ENCODE results near the gene SYT8. TPM values are rescaled to one million over a fixed set of nuclear protein-coding genes. Genes with fewer than 3 reads are reported as not detected.

Gene SYT8
- total RNA-seq, 3 donors from 2014 or later, result 10.7 to 12.1 TPM; not detected in 1

- no peaks in the 10 kb centered on the region for H3K36me3 ChIP-seq
- intact Hi-C loops (cut with DNase I; ENCODE audit: low total_unique reads), result no loop called here
- no peaks in the 10 kb centered on the region for H3K4me1 ChIP-seq
- peaks cover 3 to 14% of the 10 kb centered on the region in 2 donors for H3K9me3 ChIP-seq
- DNase-seq (ENCODE audit: low spot score in 2 of 2), result no peak
- no peak overlapping the region for H3K4me3 ChIP-seq
- H3K27ac ChIP-seq, result no peak overlapping the region
- TF ChIP-seq POLR2A (IDR thresholded peaks at IDR 0.05) (no peak), POLR2AphosphoS5 (IDR thresholded peaks at IDR 0.05) (no peak)
- TF ChIP-seq, protein P1, sequence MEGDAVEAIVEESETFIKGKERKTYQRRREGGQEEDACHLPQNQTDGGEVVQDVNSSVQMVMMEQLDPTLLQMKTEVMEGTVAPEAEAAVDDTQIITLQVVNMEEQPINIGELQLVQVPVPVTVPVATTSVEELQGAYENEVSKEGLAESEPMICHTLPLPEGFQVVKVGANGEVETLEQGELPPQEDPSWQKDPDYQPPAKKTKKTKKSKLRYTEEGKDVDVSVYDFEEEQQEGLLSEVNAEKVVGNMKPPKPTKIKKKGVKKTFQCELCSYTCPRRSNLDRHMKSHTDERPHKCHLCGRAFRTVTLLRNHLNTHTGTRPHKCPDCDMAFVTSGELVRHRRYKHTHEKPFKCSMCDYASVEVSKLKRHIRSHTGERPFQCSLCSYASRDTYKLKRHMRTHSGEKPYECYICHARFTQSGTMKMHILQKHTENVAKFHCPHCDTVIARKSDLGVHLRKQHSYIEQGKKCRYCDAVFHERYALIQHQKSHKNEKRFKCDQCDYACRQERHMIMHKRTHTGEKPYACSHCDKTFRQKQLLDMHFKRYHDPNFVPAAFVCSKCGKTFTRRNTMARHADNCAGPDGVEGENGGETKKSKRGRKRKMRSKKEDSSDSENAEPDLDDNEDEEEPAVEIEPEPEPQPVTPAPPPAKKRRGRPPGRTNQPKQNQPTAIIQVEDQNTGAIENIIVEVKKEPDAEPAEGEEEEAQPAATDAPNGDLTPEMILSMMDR (IDR thresholded peaks at IDR 0.05), result no peak
- H3K27me3 ChIP-seq, result no peaks in the 10 kb centered on the region
These were observed 20.1 kb upstream of the SYT8 start for GRCh38 chr11:1814691-1815090.

DNA sequence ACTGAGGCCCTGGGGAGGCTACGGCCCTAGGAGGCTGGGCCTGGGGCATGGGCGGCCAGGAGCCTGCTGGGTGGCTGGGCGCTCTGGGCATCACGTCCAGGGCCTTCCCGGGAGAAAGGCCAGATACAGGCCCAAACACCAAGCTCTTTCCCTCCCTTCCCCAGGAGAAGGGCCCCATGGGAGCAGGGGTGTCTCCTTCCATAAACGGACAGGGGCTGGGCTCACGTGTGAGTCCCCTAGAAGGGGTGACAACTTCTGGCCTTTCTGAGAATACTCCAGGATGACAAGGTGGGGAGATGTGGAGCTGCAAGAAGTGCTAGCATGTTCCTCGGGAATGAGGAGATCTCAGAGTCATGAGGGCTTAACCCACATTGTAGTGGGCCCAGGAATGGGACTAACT, 19.5 kb upstream of the SYT8 start:
- Histone ChIP-seq H3K27ac (no peak overlapping the region), H3K4me1 (no peaks in the 10 kb centered on the region), H3K36me3 (no peaks in the 10 kb centered on the region), H3K27me3 (no peaks in the 10 kb centered on the region), H3K4me3 (no peak overlapping the region), H3K9me3 (peaks cover 3 to 14% of the 10 kb centered on the region in 2 donors)
- DNase-seq (ENCODE audit: low spot score in 2 of 2), result no peak
- intact Hi-C loops (cut with DNase I; ENCODE audit: low total_unique reads), result no loop called here
- TF ChIP-seq, protein P1 (IDR thresholded peaks at IDR 0.05), result no peak
- no peak for TF ChIP-seq POLR2A (IDR thresholded peaks at IDR 0.05)
- no peak for TF ChIP-seq POLR2AphosphoS5 (IDR thresholded peaks at IDR 0.05)

GRCh38 chr11:1815751-1816150, 19.0 kb upstream of the SYT8 start:
- Histone ChIP-seq H3K9me3 (peaks cover 3 to 14% of the 10 kb centered on the region in 2 donors), H3K27me3 (no peaks in the 10 kb centered on the region), H3K4me3 (no peak overlapping the region), H3K4me1 (no peaks in the 10 kb centered on the region), H3K27ac (no peak overlapping the region), H3K36me3 (no peaks in the 10 kb centered on the region)
- DNase-seq (ENCODE audit: low spot score in 2 of 2), result no peak
- intact Hi-C loops (cut with DNase I; ENCODE audit: low total_unique reads), result no loop called here
- no peak for TF ChIP-seq POLR2A (IDR thresholded peaks at IDR 0.05)
- TF ChIP-seq, protein P1 (IDR thresholded peaks at IDR 0.05), result no peak
- TF ChIP-seq POLR2AphosphoS5 (IDR thresholded peaks at IDR 0.05), result no peak

DNA sequence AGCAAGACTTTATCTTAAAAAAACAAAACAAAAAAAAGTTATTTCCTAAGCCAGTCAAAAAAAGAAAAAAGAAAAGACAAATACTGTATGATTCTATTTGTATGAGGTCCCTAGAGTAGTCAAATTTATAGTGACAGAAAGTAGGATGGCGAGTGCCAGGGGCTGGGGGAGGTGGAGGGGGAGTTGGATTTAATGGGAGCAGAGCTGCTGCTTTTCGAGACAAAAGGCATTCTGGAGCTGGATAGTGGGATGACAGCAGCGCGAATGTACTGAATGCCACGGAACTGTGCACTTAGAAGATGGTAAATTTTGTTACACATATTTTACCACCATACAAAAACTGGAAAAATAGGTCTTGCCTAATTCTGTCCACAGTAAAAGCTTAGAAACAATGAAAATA, 17.8 kb upstream of the SYT8 start:
- TF ChIP-seq POLR2AphosphoS5 (IDR thresholded peaks at IDR 0.05) (no peak), POLR2A (IDR thresholded peaks at IDR 0.05) (no peak)
- TF ChIP-seq, protein P1 (IDR thresholded peaks at IDR 0.05), result no peak
- DNase-seq (ENCODE audit: low spot score in 2 of 2), result no peak
- Histone ChIP-seq H3K9me3 (peaks cover 3 to 14% of the 10 kb centered on the region in 2 donors), H3K27me3 (no peaks in the 10 kb centered on the region), H3K27ac (no peak overlapping the region), H3K36me3 (no peaks in the 10 kb centered on the region), H3K4me3 (no peak overlapping the region), H3K4me1 (no peaks in the 10 kb centered on the region)
- intact Hi-C loops (cut with DNase I; ENCODE audit: low total_unique reads), result no loop called here

- no peaks in the 10 kb centered on the region for H3K27me3 ChIP-seq
- intact Hi-C loops (cut with DNase I; ENCODE audit: low total_unique reads), result no loop called here
- H3K9me3 ChIP-seq, result peaks cover 3 to 14% of the 10 kb centered on the region in 2 donors
- H3K36me3 ChIP-seq, result no peaks in the 10 kb centered on the region
- no peak overlapping the region for H3K4me3 ChIP-seq
- no peak for DNase-seq (ENCODE audit: low spot score in 2 of 2)
- H3K4me1 ChIP-seq, result no peaks in the 10 kb centered on the region
- TF ChIP-seq, protein P1 (IDR thresholded peaks at IDR 0.05), result no peak
- TF ChIP-seq POLR2AphosphoS5 (IDR thresholded peaks at IDR 0.05) (no peak), POLR2A (IDR thresholded peaks at IDR 0.05) (no peak)
- no peak overlapping the region for H3K27ac ChIP-seq
These were observed 17.3 kb upstream of the SYT8 start for GRCh38 chr11:1817511-1817910.

Data from breast epithelium (tissue), 4 donors.